ENCODE measurements around the gene MAP4K5. TPM values are rescaled to one million over a fixed set of nuclear protein-coding genes. Genes with fewer than 3 reads are reported as not detected.
"Not testable (repeated sequence)": the region's sequence is repeated elsewhere in the genome, so short reads cannot be mapped to it uniquely, and the experiment has no call there.

Gene MAP4K5
- total RNA-seq, 1 donor from 2014 or later: 23.1 TPM

DNA sequence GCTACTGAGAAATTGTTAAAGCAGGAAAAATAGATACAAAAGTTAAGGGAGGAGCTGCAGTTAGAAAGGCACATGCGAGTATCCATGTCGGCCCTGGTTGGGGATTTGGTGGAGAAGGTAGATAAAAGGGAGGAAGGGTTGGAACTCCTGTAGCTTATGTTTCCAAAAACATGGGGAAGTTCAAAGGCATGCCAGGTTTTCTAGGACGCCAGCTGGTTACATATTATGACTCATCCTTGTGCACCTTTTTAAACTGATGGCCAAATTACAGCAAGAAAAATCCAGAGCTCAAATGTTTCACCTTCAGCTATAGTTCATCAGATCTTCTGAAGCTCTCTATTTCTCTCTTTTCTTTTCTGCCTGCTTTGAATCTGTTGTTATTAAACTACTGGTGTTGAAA is 13.2 kb upstream of the MAP4K5 start:
- intact Hi-C loops (cut with micrococcal nuclease): no loop called here
- Mint-ChIP-seq H3K4me1 (ENCODE audit: low read depth) (peaks cover 13% of the 10 kb centered on the region), H3K36me3 (ENCODE audit: low read depth) (no peaks in the 10 kb centered on the region), H3K27me3 (ENCODE audit: low read depth) (peaks cover 9% of the 10 kb centered on the region), H3K27ac (no peak overlapping the region), H3K9me3 (no peaks in the 10 kb centered on the region), H3K4me3 (ENCODE audit: low read depth) (no peak overlapping the region)
- DNase-seq (ENCODE audit: low spot score): no peak

DNA sequence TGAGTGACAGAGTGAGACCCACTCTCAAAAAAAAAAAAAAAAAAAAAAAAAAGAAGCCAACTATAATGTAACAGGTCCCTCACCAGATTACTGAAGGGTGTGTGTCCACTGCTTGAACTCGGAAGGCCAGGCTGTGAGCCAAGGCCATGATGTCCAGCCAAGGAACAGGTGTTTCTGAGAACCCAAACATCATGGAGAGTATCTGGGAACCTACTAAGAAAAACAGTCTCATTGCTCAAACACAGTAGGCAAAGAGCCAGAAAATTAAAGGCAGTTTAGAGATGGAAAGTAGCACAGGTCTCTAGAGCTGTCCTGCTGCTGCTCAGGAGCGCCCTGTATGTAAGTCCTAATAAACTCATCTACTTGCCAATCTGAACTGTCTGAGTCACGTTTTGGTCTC is 12.5 kb upstream of the MAP4K5 start:
- Mint-ChIP-seq H3K9me3 (no peaks in the 10 kb centered on the region), H3K36me3 (ENCODE audit: low read depth) (no peaks in the 10 kb centered on the region), H3K27ac (no peak overlapping the region), H3K27me3 (ENCODE audit: low read depth) (peaks cover 9% of the 10 kb centered on the region), H3K4me3 (ENCODE audit: low read depth) (no peak overlapping the region), H3K4me1 (ENCODE audit: low read depth) (peaks cover 12% of the 10 kb centered on the region)
- DNase-seq (ENCODE audit: low spot score): no peak
- intact Hi-C loops (cut with micrococcal nuclease): loop anchor here (5.0 kb wide), 1 partner anchor 167 kb away; no protein-coding TSS in a partner anchor

DNA sequence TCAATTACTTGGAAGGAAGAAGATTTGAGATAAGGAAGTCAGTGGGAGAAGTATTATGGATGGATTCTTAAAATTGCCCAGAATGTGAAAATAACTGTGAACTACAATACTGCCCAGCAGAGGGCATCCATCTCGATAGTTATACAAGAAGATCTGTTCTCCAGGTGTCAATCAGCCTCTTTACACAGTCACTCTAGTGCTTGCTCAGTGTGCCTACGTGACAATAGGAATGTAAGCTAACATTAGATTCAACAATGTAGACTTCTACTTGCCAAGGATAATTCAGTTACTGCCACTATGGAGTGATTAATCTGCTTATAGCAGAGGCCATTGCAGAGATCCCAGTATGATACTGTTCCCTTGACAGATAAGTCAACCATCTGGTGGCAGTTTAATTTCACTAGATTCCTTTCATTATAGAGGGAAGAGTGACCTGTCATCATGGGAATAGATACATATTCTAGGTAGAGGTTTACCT is 10.6 kb upstream of the MAP4K5 start:
- Mint-ChIP-seq H3K4me3 (ENCODE audit: low read depth) (no peak overlapping the region), H3K27ac (no peak overlapping the region), H3K4me1 (ENCODE audit: low read depth) (peaks cover 12% of the 10 kb centered on the region), H3K9me3 (no peaks in the 10 kb centered on the region), H3K36me3 (ENCODE audit: low read depth) (no peaks in the 10 kb centered on the region), H3K27me3 (ENCODE audit: low read depth) (peaks cover 11% of the 10 kb centered on the region)
- intact Hi-C loops (cut with micrococcal nuclease): loop anchor here (1.0 to 5.0 kb wide), 3 partner anchors 169 to 317 kb away; no protein-coding TSS in a partner anchor
- no peak for DNase-seq (ENCODE audit: low spot score)

DNA sequence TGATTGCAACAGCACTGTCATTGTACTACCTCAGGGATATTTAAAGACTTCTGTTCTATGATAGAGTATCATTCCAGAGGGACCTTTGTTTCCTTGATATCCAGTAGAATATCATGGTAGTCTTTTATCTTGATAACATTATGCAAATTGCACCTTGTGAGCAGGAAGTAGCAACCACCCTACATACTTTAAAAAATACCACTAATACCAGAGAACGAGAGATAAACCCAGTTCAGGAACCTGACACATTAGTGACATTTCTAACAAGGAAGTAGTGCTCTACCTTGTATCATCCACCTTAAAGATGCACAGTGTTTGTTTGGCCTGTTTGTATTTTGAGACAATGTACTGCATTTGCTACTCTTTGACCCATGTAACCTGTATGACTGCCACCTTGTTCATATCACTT is 8.8 kb upstream of the MAP4K5 start:
- DNase-seq (ENCODE audit: low spot score): no peak
- Mint-ChIP-seq H3K9me3 (no peaks in the 10 kb centered on the region), H3K36me3 (ENCODE audit: low read depth) (no peaks in the 10 kb centered on the region), H3K4me3 (ENCODE audit: low read depth) (no peak overlapping the region), H3K4me1 (ENCODE audit: low read depth) (peaks cover 12% of the 10 kb centered on the region), H3K27ac (no peak overlapping the region), H3K27me3 (ENCODE audit: low read depth) (peaks cover 24% of the 10 kb centered on the region)
- intact Hi-C loops (cut with micrococcal nuclease): loop anchor here (2.0 to 5.0 kb wide), 2 partner anchors 171 to 238 kb away; no protein-coding TSS in a partner anchor

DNA sequence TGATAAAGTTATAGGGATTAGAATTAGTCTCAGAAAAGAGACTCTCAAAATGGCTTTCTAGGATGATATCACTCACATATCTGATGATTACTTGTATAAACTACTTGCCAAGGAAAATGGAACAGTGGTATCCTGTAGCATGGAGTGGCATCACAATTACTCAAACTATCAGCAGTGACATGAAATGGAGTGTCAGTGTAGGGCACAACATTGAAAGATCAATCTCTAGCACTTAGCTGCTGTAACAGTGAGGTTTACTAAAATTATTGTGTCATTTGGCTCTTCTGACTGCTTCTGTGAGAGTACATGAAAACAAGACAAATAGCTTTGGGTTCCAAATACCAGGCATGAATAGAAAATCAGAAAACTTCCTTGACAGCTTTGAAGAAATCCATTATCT is 6.7 kb upstream of the MAP4K5 start:
- H3K4me1 Mint-ChIP-seq (ENCODE audit: low read depth): peaks cover 14% of the 10 kb centered on the region

DNA sequence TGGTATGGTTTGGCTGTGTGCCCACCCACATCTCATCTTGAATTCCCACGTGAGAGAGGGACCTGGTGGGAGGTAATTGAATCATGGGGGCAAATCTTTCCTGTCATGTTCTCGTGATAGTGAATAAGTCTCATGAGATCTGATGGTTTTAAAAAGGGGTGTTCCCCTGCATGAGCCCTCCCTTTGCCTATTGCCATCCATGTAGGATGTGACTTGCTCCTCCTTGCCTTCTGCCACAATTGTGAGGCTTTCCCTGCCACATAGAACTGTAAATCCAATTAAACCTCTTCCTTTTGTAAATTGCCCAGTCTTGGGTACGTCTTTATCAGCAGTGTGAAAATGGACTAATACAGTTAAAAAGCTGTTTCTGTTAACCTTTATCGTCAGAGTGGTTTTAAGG is 5.7 kb upstream of the MAP4K5 start:
- H3K9me3 Mint-ChIP-seq; H3K4me3 Mint-ChIP-seq (ENCODE audit: low read depth); DNase-seq (ENCODE audit: low spot score); intact Hi-C loops (cut with micrococcal nuclease); H3K27ac Mint-ChIP-seq; H3K36me3 Mint-ChIP-seq (ENCODE audit: low read depth): not testable (repeated sequence)
- H3K4me1 Mint-ChIP-seq (ENCODE audit: low read depth): peaks cover 12% of the 10 kb centered on the region
- H3K27me3 Mint-ChIP-seq (ENCODE audit: low read depth): peaks cover 36% of the 10 kb centered on the region

More for the DNA sequence above, 6.7 kb upstream of the MAP4K5 start:
- Mint-ChIP-seq H3K27ac (no peak overlapping the region), H3K27me3 (ENCODE audit: low read depth) (peaks cover 30% of the 10 kb centered on the region), H3K4me3 (ENCODE audit: low read depth) (no peak overlapping the region), H3K9me3 (no peaks in the 10 kb centered on the region), H3K36me3 (ENCODE audit: low read depth) (no peaks in the 10 kb centered on the region)
- intact Hi-C loops (cut with micrococcal nuclease): no loop called here
- no peak for DNase-seq (ENCODE audit: low spot score)

DNA sequence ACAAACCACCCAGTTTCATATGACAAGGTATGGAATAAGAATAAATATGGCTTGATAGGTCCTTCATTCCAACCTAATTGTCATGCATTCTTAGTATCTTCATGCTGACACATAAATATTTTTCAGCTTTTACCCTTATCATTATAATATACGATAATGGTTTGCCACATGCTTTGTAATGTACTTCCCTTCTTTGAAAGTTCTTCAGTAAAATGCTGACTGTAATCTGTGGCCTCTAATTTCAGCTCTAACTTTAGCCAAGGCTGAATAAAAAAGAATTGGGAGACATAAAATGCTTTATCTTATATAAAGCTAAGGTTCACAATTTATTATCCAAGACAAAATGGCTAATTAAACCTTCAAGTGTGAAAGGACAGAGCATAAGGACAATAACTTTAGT is 2.6 kb upstream of the MAP4K5 start:
- H3K9me3 Mint-ChIP-seq: no peaks in the 10 kb centered on the region
- no peak for DNase-seq (ENCODE audit: low spot score)
- H3K4me1 Mint-ChIP-seq (ENCODE audit: low read depth): peaks cover 17% of the 10 kb centered on the region
- peaks cover 37% of the 10 kb centered on the region for H3K27me3 Mint-ChIP-seq (ENCODE audit: low read depth)
- no peak overlapping the region for H3K4me3 Mint-ChIP-seq (ENCODE audit: low read depth)
- peaks cover 2% of the 10 kb centered on the region for H3K36me3 Mint-ChIP-seq (ENCODE audit: low read depth)
- H3K27ac Mint-ChIP-seq: no peak overlapping the region
- intact Hi-C loops (cut with micrococcal nuclease): loop anchor here (5.0 kb wide), 2 partner anchors 418 to 683 kb away; partner anchors contain the start of genes NEMF and VCPKMT

DNA sequence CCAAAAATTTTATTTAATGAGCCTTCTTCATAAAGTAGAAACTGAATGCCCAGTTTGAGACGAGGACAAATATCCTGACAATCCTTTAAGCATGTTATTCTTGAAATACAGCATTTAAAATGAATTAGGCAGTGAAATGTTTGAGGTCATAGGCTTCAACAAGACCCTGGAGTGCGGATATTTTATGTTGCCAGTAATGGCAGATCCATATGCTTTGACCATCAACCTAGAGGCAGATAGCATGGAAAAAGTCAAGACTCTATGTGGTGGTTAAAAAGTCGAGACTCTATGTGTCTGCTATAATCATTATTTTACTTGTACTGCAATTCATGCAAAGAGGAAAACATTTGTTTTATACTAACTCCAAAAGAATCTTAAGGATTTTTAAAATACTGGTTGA is 2.0 kb upstream of the MAP4K5 start:
- peaks cover 6% of the 10 kb centered on the region for H3K36me3 Mint-ChIP-seq (ENCODE audit: low read depth)
- intact Hi-C loops (cut with micrococcal nuclease): loop anchor here (5.0 kb wide), 2 partner anchors 417 to 682 kb away; partner anchors contain the start of genes NEMF and VCPKMT
- H3K27me3 Mint-ChIP-seq (ENCODE audit: low read depth): peaks cover 38% of the 10 kb centered on the region
- no peak for DNase-seq (ENCODE audit: low spot score)
- no peak overlapping the region for H3K4me3 Mint-ChIP-seq (ENCODE audit: low read depth)
- H3K4me1 Mint-ChIP-seq (ENCODE audit: low read depth): peaks cover 23% of the 10 kb centered on the region
- H3K9me3 Mint-ChIP-seq: no peaks in the 10 kb centered on the region
- no peak overlapping the region for H3K27ac Mint-ChIP-seq

DNA sequence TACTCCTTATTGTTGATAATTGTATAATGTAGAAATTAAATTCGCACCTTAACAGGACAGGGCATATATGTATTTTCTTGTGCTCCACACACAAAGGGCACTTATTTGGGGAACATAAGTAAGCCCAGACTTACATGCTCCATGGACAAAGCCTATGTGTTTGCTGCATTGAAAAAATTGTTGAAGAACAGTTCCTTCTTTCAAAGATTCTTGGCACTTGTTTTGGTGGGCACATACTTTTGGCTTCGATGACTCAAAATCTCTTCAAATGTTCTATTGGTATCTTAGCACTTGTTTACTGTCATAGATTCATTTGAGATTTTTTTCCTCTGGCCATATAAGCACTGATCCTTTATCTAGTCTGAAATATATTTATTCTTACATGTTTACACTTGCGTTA is 1.4 kb upstream of the MAP4K5 start:
- H3K27me3 Mint-ChIP-seq (ENCODE audit: low read depth): peaks cover 36% of the 10 kb centered on the region
- intact Hi-C loops (cut with micrococcal nuclease): loop anchor here (2.0 to 5.0 kb wide), 3 partner anchors 137 to 682 kb away; partner anchors contain the start of genes CDKL1, NEMF and VCPKMT

DNA sequence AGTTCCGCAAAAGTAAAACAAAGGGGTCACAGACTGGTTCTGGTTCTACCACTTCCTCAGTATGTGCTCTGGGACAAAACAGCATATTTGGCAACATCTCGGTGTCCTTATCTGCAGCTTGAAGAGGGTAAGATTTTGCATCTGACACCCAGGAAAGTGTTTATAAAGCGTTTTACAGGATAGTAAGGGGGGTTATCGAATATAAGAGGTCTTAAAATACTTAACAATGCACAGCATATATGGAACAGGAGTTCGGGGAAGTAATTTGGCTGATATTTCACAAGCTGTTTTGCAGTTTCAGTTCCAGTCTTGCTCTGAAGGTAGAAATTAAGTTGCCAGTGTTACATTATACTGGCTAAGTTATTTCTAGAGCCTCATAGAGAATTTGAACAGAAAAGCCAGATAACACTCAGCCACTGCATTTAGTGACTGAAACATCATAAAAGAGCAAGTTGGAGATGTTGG is 904 bp upstream of the MAP4K5 start:
- Mint-ChIP-seq H3K4me3 (ENCODE audit: low read depth) (peak overlapping the region; percentile 75), H3K27ac (peak overlapping the region; percentile 10), H3K36me3 (ENCODE audit: low read depth) (peaks cover 6% of the 10 kb centered on the region), H3K9me3 (no peaks in the 10 kb centered on the region), H3K27me3 (ENCODE audit: low read depth) (peaks cover 36% of the 10 kb centered on the region), H3K4me1 (ENCODE audit: low read depth) (peaks cover 26% of the 10 kb centered on the region)
- intact Hi-C loops (cut with micrococcal nuclease): loop anchor here (2.0 to 5.0 kb wide), 3 partner anchors 136 to 681 kb away; partner anchors contain the start of genes CDKL1, NEMF and VCPKMT
- DNase-seq (ENCODE audit: low spot score): no peak

More for the DNA sequence above, 1.4 kb upstream of the MAP4K5 start:
- Mint-ChIP-seq H3K27ac (no peak overlapping the region), H3K36me3 (ENCODE audit: low read depth) (peaks cover 6% of the 10 kb centered on the region), H3K4me1 (ENCODE audit: low read depth) (peaks cover 26% of the 10 kb centered on the region), H3K4me3 (ENCODE audit: low read depth) (no peak overlapping the region), H3K9me3 (no peaks in the 10 kb centered on the region)
- DNase-seq (ENCODE audit: low spot score): no peak

DNA sequence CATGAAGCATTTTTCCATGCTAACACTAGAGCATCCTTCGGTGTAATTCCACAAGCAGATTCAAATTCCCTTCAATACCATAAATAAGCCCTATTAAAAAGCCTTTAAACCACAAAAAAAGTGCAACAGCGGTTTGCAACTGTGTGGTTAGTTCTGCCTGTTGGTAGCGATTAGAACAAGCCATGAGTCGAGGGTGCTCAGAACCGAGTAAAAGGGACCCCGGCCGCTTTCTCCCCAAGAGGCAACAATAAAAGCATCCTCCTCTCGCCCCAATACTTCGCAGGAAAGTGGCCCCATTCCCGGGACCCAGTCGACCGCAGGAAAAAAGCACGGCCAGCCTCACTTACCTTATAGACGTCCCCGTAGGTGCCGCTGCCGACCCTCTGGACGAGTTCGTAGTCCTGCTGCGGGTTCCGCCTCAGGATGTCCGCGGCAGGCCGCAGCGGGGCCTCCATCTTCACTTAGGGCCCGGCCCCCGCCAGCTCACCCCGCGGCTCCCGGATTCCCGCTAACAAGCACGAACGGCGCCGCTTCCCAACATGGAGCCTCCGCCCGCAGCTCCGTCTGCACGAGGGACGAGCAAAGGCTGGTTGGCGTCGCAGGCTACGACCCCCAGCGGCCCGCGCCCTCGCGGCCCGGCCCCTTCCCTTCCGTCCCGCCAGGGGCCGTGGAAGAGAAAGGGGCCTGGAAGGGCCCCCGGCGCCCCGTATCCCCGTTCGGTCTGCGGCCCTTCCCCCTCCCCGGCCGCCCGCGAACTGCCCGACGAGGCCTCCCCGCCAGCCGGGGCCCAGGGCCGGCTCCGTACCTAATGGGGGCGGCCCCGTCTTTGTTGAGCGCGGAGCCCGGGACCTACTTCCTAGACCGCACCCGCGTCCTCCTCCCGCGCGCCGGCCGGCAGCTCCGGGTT is 521 bp downstream of the MAP4K5 start:
- peak overlapping the region; percentile 51 for H3K27ac Mint-ChIP-seq
- intact Hi-C loops (cut with micrococcal nuclease): loop anchor here (1.0 to 5.0 kb wide), 6 partner anchors 11 to 680 kb away; partner anchors contain the start of genes CDKL1, NEMF and VCPKMT
- peaks cover 10% of the 10 kb centered on the region for H3K36me3 Mint-ChIP-seq (ENCODE audit: low read depth)
- peaks cover 30% of the 10 kb centered on the region for H3K4me1 Mint-ChIP-seq (ENCODE audit: low read depth)
- H3K27me3 Mint-ChIP-seq (ENCODE audit: low read depth): peaks cover 27% of the 10 kb centered on the region
- H3K4me3 Mint-ChIP-seq (ENCODE audit: low read depth): peak overlapping the region; percentile 88
- DNase-seq (ENCODE audit: low spot score): peak; percentile 27
- H3K9me3 Mint-ChIP-seq: no peaks in the 10 kb centered on the region

DNA sequence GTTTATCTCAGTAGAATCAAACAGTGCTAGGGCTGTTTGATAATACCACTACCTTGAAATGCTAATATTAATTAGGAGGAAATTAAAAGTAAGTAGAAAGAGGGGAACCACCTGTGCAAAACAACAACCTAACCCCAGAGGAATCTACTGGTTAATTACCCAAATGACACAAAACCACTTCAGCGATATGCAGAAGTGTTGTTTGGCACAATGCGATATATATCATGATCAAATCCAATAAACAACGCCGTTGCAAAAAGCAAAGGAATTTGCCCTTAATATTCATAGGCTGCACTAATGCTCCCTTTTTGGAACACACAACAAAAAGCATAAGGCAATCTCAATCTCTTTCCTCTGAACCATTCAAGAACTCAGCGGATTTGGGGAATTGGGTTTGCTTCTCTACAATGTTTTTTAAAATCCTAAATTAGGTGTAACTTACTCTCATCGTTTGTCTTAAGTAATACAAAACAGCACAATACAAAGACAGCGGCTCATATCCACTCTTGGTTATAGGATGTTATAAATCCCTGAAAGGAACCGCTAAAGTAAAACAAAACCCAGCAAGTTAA is 1.5 kb downstream of the MAP4K5 start:
- intact Hi-C loops (cut with micrococcal nuclease): loop anchor here (5.0 kb wide), 2 partner anchors 414 to 679 kb away; partner anchors contain the start of genes NEMF and VCPKMT
- peaks cover 34% of the 10 kb centered on the region for H3K4me1 Mint-ChIP-seq (ENCODE audit: low read depth)

More for the DNA sequence above, 1.5 kb downstream of the MAP4K5 start:
- H3K27me3 Mint-ChIP-seq (ENCODE audit: low read depth): peaks cover 19% of the 10 kb centered on the region
- H3K36me3 Mint-ChIP-seq (ENCODE audit: low read depth): peaks cover 12% of the 10 kb centered on the region
- H3K27ac Mint-ChIP-seq: no peak overlapping the region
- no peaks in the 10 kb centered on the region for H3K9me3 Mint-ChIP-seq
- H3K4me3 Mint-ChIP-seq (ENCODE audit: low read depth): peak overlapping the region; percentile 88
- no peak for DNase-seq (ENCODE audit: low spot score)

Measured in activated T-helper 2 cell treated with anti-CD3 and anti-CD28 coated beads, Interferon-gamma antibody, Interleukin-2, Interleukin-4, amounts not matched to agents 10 μg/mL and 5 μg/mL and 100 μg/mL, durations not matched to agents 14 hours and 24 hours and 36 hours (primary cell).